VCaP (cell line): Measurements from ENCODE around the gene GFI1B.

Source experiments
- H3K27ac ChIP-seq: fragments of 450-650 bp; 2 replicates; pipeline ENCODE4 v1.5.1; 2017
- CTCF ChIP-seq: fragments of 450-650 bp; conservative IDR thresholded peaks from 2 replicates; pipeline ENCODE4 v1.5.1; 2017; ENCODE audit warnings: mild to moderate bottlenecking, moderate library complexity

Gene GFI1B

GRCh38 chr9:133002147-133003070, 23.9 kb downstream of the GFI1B start:
- TF ChIP-seq CTCF, result no peak
- no peak overlapping the region for H3K27ac ChIP-seq

- TF ChIP-seq CTCF, result no peak
- H3K27ac ChIP-seq, result no peak overlapping the region
Observed at GRCh38 chr9:133003071-133003461, 24.6 kb downstream of the GFI1B start.

GRCh38 chr9:133003671-133004090, 25.2 kb downstream of the GFI1B start:
- H3K27ac ChIP-seq, result no peak overlapping the region
- TF ChIP-seq CTCF, result no peak

GRCh38 chr9:133004091-133004998, 25.9 kb downstream of the GFI1B start:
- TF ChIP-seq CTCF, result no peak
- H3K27ac ChIP-seq, result no peak overlapping the region

- H3K27ac ChIP-seq, result no peak overlapping the region
Observed at GRCh38 chr9:133004999-133005760, 26.7 kb downstream of the GFI1B start.

GRCh38 chr9:133005957-133006356, 27.5 kb downstream of the GFI1B start:
- TF ChIP-seq CTCF, result no peak

More at GRCh38 chr9:133004999-133005760, 26.7 kb downstream of the GFI1B start:
- TF ChIP-seq CTCF, result no peak

More at GRCh38 chr9:133005957-133006356, 27.5 kb downstream of the GFI1B start:
- no peak overlapping the region for H3K27ac ChIP-seq
